ENCODE results near the gene PDIA4.
"Not testable (repeated sequence)": the region's sequence is repeated elsewhere in the genome, so short reads cannot be mapped to it uniquely, and the experiment has no call there.

Gene PDIA4, protein sequence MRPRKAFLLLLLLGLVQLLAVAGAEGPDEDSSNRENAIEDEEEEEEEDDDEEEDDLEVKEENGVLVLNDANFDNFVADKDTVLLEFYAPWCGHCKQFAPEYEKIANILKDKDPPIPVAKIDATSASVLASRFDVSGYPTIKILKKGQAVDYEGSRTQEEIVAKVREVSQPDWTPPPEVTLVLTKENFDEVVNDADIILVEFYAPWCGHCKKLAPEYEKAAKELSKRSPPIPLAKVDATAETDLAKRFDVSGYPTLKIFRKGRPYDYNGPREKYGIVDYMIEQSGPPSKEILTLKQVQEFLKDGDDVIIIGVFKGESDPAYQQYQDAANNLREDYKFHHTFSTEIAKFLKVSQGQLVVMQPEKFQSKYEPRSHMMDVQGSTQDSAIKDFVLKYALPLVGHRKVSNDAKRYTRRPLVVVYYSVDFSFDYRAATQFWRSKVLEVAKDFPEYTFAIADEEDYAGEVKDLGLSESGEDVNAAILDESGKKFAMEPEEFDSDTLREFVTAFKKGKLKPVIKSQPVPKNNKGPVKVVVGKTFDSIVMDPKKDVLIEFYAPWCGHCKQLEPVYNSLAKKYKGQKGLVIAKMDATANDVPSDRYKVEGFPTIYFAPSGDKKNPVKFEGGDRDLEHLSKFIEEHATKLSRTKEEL

DNA sequence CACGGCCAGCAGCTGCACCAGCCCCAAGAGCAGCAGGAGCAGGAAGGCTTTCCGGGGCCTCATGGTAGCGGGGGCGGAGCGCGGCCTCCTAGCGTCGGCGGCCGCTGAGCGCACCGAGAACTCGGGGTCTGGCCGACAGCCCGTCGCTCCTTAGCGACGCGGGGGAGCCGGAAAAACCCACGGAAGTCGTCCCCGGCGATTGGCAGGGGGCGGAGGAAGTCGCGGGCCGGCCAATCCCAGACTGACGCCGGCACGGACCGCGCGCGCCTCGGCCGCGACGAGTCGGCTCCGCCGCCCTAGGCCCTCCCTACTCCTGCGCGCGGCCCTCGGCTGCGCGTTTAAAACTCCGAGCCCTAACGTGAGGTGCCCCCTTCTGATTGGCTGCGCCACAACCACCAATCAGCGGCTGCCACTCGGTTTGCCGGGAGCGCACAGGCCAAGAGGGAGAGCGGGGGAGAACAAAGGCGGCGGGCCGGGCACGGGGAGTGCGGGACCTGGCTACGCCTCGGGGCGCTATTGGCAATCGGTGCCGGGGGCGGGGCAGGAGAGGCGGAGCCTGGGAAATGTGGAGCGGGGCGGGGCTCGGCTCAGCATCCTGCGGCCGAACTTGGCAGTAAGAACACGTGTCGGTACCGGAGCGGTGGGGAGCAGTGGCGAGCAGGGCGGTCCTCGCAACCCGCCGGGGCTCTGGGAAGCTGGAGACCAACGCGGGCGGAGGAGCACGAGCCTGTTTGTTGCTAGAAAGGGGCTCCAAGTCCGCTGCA lies at the start of gene PDIA4:
TSS of gene PDIA4 (minus strand) at position 160 of the 764 bp plus-strand sequence. CDS start at position 63, 97 bp downstream.
- peak; percentile 96 for DNase-seq (ENCODE audit: low read depth, low spot score)
- peak within 1 kb of the TSS; percentile 75 for H3K27ac ChIP-seq

DNA sequence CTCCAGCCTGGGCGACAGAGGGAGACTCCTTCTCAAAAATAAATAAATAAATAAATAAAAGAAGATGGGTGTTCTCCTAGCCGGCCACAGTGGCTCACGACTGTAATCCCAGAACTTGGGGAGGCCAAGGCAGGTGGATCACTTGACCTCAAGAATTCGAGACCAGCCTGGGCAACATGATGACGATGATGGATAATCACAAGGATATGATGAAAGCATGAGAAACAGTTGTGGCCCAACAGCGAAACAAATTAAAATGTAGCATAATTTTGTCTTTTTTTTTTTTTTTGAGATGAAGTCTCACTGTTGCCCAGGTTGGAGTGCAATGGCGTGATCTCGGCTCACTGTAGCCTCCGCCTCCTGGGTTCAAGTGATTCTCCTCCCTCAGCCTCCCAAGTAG lies 49.3 kb upstream of the PDIA4 start:
- H3K27ac ChIP-seq, result no peak overlapping the region
- DNase-seq (ENCODE audit: low read depth, low spot score), result no peak

DNA sequence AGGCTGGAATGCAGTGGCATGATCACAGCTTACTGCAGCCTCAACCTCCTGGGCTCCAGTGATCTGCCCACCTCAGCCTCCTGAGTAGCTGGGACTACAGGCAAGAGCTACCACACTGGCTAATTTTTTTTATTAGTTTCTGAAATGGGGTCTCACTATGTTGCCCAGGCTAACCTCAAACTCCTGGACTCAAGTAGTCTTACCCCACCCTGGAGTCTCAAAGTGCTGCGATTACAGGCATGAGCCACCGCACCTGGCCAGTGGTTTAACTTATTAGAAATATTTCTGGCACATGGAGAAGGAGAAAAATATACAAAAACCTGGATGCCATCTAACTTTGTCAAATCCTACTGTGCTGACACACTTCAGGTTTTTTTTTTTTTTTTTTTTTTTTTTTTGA lies 47.0 kb upstream of the PDIA4 start:
- H3K27ac ChIP-seq, result peak overlapping the region; percentile 66
- DNase-seq (ENCODE audit: low read depth, low spot score), result no peak

DNA sequence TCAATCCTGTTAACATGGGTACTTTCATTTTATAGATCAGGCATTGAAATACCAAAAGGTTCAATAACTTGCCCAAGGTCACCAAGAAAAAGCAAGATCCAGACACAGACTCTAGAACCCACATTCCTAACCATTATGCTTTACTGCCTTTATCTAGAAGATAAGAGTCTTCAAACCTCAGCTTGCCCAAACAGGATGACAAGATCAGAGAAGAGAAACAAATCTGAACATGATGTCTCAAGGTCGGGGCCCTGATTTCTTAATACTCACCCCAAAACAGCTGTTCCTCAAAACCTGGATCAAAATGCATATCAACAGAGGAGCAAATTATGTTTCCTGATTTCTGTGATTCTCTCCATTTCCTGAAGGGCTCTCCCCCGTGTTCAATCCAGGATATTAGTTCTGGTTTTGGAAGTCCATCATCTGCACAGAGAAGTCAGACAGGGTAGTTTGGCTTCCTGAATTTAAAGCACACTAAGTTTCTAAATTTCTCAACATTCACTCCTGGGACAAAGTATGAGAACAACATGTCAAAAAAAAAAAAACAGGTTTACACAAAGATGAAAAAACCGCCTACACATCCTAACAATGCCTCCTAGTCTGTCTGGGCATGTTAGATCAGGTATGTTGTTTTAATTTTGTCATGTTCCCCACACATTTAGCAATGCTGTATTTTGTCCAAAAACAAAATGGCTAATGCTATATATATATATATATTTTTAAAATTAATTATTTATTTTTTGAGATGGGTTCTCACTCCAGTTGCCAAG lies 46.0 kb upstream of the PDIA4 start:
- H3K27ac ChIP-seq, result peak overlapping the region; percentile 66
- no peak for DNase-seq (ENCODE audit: low read depth, low spot score)

DNA sequence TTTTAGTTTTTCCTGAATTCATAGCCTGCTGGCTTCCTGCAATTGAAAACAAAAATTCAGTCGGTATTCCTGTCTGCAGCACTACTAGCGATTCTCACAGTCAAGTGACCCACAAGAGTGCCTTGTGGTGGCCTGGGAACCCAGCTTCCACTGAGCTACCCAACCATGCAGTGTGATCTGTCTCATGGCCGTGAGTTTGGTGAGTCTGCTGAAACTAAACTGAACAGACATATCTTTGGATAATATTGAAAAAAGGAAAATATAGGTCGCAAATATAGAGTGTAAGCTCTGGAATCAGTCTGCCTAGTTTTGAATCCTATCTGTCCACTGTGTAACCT lies 44.1 kb upstream of the PDIA4 start:
- no peak overlapping the region for H3K27ac ChIP-seq
- DNase-seq (ENCODE audit: low read depth, low spot score), result no peak

DNA sequence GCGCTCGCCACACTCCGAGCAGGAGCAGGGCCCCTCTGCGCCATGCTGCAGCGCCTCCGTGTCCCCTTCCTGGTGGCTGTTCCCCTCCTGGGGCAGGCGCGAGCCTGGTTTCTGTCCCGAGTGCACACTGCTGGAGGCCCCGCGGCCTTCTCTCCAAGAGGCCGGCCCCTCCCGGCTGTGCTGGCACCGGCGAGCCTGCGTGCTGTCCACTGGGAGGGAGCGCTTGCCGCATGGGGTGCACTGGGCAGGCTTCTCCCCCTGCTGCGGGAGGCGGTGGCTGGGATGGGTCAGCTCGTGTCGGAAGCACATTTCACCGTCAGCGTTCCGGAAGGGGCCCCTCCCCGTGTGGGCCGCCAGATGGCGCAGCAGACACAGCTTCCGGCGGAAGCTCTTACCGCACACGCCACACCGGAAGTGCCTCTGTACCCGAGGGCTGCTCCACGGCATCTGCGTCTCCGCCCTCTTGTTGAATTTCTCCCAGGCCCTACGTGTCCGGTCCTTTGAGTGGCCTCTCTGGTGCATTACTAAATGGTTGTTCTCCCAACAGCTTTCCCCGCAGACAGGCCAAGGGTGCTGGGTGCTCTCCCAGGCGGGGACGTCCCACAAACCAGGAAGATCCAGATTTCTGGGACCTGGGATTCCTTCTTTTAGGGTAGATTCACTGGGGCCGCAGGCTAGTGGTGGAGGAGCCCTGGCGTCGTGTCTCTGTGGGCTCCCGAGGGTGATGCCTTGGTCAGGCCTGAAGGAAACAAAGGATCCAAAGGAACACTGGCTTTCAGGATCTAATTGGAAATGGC lies 43.5 kb upstream of the PDIA4 start:
- no peak overlapping the region for H3K27ac ChIP-seq
- no peak for DNase-seq (ENCODE audit: low read depth, low spot score)

DNA sequence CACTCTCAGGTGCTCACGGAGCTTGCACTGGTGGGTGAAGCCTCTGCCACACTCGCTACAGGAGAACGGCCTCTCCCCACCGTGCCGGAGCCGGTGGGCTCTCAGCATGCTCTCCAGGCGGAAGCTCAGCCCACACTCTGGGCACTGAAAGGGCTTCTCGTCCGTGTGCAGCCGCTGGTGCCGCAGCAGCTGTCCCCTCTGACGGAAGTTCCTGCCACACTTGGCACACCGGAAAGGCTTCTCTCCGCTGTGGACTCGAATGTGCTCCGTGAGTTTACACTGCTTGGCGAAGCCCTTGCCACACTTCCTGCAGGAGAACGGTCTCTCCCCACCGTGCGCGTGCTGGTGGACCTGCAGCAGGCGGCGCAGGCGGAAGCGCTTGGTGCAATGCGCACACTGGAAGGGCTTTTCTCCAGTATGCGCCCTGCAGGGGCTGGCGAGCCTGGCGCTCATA lies 42.9 kb upstream of the PDIA4 start:
- no peak for DNase-seq (ENCODE audit: low read depth, low spot score)
- no peak overlapping the region for H3K27ac ChIP-seq

DNA sequence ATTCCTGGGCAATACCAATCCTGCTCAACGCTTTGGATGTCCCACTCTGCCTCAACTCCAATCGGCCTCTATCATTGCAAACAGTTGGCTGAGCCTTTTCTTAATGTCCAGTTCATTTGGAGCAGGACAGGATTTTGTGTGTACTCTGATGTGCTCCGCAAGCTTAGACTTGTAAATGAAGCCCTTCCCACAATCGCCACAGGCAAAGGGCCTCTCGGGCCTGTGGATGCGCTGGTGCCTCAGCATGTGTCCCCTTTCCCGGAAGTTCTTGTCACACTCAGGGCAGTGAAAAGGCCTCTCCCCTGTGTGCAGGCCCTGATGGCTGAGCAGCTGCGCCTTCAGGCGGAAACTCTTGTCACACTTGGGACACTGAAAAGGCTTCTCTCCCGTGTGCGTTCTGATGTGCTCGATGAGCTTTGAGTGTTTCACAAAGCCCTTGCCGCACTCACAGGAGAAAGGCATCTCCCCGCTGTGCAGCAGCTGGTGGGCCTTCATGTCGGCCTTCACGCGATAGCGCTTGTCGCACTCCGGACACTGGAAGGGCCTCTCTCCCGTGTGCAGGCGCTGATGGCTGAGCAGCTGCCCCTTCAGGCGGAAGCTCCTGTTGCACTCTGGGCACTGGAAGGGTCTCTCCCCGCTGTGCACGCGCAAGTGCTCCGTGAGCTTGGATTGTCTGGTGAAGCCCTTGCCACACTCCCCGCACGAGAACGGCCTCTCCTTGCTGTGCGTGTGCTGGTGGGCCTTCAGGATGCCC lies 42.2 kb upstream of the PDIA4 start:
- DNase-seq (ENCODE audit: low read depth, low spot score), result no peak
- H3K27ac ChIP-seq, result no peak overlapping the region

DNA sequence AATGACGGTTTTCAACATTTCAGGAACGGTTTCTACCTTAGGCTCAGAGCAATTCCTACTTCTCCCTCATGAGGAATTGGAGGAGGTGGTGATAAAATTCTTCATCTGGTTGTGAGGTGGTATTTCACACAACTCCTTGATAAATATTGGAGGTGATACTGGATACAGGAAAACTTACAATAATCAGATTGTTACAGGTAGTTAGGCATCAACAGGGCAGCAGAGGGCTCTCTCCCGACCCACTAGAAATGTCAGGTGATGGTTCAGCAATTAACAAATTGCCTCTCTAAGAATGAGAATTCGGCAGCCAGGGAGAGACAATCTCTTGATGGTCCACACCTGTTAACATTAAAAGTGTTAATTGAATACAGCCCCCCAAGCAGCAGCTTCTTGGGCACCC lies 39.6 kb upstream of the PDIA4 start:
- no peak overlapping the region for H3K27ac ChIP-seq
- DNase-seq (ENCODE audit: low read depth, low spot score), result no peak

DNA sequence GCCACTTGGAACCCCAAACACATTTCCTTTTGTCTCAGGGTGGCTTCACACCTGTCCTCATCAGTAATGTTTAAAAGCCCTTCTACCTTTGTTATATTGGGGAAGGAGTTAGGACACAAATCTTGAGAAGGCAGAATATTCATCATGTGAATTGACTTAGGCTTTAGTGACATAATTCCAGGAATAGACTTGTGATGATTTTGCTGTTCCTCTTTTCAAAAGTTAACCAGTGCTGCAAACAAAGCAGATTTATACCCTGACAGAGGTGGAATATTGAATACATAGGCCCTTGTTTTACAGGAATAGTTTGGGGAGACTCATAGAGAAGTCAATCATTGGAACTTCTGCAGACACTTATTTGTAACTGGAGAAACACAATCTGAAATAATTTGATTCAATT lies 35.2 kb upstream of the PDIA4 start:
- DNase-seq (ENCODE audit: low read depth, low spot score), result no peak
- no peak overlapping the region for H3K27ac ChIP-seq

DNA sequence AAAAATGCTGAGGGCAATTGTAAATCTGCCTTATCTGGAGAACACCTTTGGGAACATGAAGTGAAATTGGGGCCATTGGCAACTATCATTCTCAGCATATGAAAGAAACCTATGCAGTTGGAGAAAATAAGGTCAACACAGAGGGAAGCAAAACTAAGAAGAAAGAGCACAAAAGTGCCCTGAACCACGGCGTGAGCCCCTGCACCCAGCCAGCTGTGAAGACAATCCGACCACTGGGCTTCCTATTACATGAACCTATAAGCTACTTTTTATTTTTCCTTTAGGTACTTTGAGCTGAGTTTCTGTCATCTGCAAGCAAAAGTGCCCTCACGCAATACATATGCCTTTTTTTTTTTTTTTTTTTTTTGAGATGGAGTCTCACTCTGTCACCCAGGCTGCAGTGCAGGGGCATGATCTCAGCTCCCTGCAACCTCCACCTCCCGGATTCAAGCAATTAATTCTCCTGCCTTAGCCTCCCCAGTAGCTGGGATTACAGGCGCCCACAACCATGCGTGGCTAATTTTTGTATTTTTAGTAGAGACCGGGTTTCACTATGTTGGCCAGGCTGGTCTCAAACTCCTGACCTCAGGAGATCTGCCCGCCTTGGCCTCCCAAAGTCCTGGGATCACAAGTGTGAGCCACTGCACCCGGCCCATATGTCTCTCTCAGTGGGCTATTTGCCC lies 34.1 kb upstream of the PDIA4 start:
- H3K27ac ChIP-seq; DNase-seq (ENCODE audit: low read depth, low spot score): not testable (repeated sequence)

DNA sequence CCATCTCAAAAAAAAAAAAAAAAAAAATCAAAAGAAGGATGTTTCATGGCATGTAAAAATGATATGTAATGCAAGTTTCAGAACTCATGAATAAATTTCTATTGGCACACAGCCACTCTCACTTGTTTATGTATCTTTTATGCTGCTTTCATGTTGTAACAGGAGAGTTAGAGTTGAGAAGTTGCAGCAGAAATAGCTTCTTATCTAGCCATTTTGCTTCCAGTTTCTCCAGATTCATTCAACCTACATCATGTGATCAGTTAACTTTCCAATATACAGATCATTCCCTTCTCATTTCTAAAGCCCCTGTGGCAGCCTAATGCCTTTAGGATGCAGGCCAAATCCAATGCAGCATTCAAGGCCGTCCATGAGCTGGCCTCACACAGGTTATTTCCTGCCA lies 31.9 kb upstream of the PDIA4 start:
- peak overlapping the region; percentile 2 for H3K27ac ChIP-seq
- DNase-seq (ENCODE audit: low read depth, low spot score), result no peak

DNA sequence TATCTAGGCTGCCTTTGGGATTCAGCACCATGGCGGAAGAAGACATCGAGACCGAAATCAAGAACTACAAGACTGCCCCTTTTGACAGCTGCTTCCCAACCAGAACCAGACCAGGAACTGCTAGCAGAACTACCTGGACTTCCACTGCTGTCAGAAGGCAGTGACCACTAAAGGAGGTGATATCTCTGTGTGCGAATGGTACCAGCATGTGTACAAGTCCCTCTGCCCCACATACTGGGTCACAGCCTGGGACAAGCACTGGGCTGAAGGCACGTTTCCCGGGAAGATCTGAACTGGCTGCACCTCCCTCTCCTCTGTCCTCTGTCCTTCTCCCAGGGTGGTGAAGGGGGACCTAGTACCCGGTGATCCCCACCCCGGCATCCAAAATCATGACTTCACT lies 25.6 kb upstream of the PDIA4 start:
- DNase-seq (ENCODE audit: low read depth, low spot score), result no peak
- H3K27ac ChIP-seq, result no peak overlapping the region

DNA sequence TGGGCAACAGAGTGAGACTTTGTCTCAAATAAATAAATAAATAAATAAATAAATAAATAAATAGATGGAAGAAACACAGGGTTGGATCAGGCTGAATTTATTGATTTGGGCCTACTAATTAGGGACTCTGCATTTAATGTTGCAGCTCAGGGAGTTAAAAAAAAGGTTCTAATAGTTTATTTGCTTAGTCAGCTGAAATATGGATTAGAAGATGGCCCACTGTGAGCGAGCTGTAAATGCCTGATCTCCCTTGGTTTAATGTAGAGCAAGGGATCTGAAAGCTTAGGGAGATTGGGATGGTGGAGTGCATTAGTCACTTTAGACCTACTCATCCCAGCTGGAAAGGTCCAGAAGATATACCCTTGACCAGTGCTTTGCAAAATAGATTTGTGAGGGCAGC lies 25.1 kb upstream of the PDIA4 start:
- no peak for DNase-seq (ENCODE audit: low read depth, low spot score)
- no peak overlapping the region for H3K27ac ChIP-seq

DNA sequence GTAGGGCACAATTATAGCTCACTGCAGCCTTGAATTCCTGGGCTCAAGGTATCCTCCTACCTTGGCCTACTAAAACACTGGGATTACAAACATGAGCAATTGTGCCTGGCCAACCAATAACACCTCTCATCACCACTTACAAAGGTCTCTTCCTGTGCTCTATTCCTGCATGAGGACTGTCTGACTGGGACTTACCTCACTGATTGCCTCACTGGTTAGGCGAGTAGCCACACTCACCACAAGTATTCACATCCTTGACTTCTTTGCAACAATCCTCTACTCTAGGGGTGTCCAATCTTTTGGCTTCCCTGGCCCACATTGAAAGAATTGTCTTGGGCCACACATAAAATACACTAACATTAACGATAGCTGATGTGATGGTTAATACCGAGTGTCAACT lies 22.6 kb upstream of the PDIA4 start:
- no peak overlapping the region for H3K27ac ChIP-seq
- DNase-seq (ENCODE audit: low read depth, low spot score), result no peak

DNA sequence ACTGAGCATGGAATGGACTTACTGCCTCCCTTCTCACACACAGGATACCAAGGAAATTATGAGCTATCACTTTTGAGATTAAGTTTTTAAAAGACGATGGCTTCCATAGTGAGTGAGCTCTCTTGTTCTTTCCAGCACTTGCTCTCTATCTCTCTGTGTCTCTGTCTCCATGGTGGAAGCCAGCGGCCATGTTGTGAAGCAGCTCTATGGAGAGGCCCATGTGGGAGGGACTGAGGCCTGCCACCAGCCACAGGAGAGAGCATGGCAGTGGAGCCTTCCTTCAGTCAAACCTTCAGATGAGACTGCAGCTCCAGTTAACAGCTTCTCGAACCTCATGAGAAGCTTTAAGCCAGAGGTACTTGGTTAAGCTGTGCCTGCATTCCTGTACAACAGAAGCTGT lies 20.5 kb upstream of the PDIA4 start:
- no peak for DNase-seq (ENCODE audit: low read depth, low spot score)
- H3K27ac ChIP-seq, result no peak overlapping the region

DNA sequence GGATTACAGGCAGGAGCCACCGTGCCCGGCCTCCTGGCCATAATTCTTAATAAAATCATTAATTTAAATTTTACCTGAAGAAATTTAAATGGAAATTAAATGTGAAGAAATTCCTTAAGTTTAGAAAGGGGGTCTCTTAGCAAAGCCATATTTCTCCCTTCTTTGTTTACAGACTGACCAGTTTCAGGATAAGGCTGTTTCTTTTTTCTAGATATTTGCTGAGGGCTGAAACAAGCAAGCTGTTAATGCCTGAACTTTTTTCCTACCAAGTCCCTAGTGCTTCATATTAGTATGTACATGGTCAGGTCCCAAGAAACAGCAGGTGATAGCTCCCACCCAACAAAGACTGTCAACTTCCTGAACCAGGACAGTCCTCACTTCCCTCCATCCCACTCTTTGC lies 18.1 kb upstream of the PDIA4 start:
- no peak for DNase-seq (ENCODE audit: low read depth, low spot score)
- H3K27ac ChIP-seq, result no peak overlapping the region

DNA sequence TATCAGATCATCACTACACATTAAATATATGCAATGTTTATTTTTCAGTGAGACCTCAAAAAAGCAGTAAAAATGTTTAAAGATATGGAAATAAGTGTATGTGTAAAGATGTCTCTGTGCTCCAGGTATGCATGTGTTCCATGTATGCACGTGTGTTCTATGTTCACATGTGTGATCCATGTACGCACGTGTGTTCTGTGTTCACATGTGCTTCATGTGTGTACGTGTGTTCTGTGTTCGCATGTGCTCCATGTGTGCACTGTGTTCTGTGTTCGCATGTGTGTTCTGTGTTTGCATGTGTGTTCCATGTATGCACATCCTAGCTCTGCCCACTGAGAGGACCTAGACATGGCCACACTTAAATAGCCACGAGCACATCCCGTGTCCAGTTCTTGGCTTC lies 15.6 kb upstream of the PDIA4 start:
- DNase-seq (ENCODE audit: low read depth, low spot score), result no peak
- no peak overlapping the region for H3K27ac ChIP-seq
